Activated B cell treated with CpG ODN at 0.5 μM for 24 hours (primary cell): ENCODE results near the gene REEP5. TPM values are rescaled to one million over a fixed set of nuclear protein-coding genes. Genes with fewer than 3 reads are reported as not detected.

Experiments used
- ATAC-seq: fragments of 200-7000 bp; cut with Tn5 transposase; one replicate; pipeline ENCODE4 v1.10.0; 2021; ENCODE audit warnings: low read depth, mild to moderate bottlenecking, moderate library complexity
- CTCF ChIA-PET: fragments of 350-600 bp; sonication (Branson Sonifier 250); formaldehyde crosslinking; loops from one replicate; lab custom pipeline; 2021; ENCODE audit warnings: antibody characterized with exemption; lab: Charles Lee
- POLR2A ChIA-PET: fragments of 350-600 bp; sonication (Branson Sonifier 250); formaldehyde crosslinking; loops from one replicate; lab custom pipeline; 2021; ENCODE audit warnings: antibody characterized with exemption; lab: Charles Lee
- DNase-seq: peaks from one replicate; pipeline ENCODE4 v3.0.0; 2022
- H3K27ac Mint-ChIP-seq: one replicate; pipeline ENCODE4 v1.8.0; 2020; ENCODE audit warnings: mixed read lengths
- H3K27me3 Mint-ChIP-seq: one replicate; pipeline ENCODE4 v1.8.0; 2021; ENCODE audit warnings: mixed read lengths
- H3K36me3 Mint-ChIP-seq: one replicate; pipeline ENCODE4 v1.8.0; 2021; ENCODE audit warnings: low read depth, mixed read lengths
- H3K4me1 Mint-ChIP-seq: one replicate; pipeline ENCODE4 v1.8.0; 2021; ENCODE audit warnings: mixed read lengths
- H3K4me3 Mint-ChIP-seq: one replicate; pipeline ENCODE4 v1.8.0; 2020; ENCODE audit warnings: mild to moderate bottlenecking, mixed read lengths
- H3K9me3 Mint-ChIP-seq: one replicate; pipeline ENCODE4 v1.8.0; 2020; ENCODE audit warnings: mixed read lengths
- CTCF ChIP-seq: fragments of 200-600 bp; IDR thresholded peaks from one replicate; pipeline ENCODE4 v1.8.0; 2022; ENCODE audit warnings: antibody characterized with exemption, mild to moderate bottlenecking
- intact Hi-C: fragments of 100-400 bp; cut with micrococcal nuclease; formaldehyde crosslinking; loops from one replicate; pipeline ENCODE4 v1.15.1; 2024
- total RNA-seq: library from RNA; stranded (reverse); gene quantifications from 2 replicates; pipeline ENCODE4 v1.2.3, GENCODE V29; 2022

REEP5 gene
- total RNA-seq, 1 donor from 2014 or later: 44.5 TPM

GRCh38 chr5:112933651-112934365, 11.8 kb upstream of the REEP5 start:
- H3K36me3 Mint-ChIP-seq: no peaks in the 10 kb centered on the region
- H3K27ac Mint-ChIP-seq: no peak overlapping the region
- intact Hi-C loops: no loop called here
- H3K4me3 Mint-ChIP-seq: no peak overlapping the region
- DNase-seq: no peak
- CTCF ChIA-PET: no interaction called here
- no peak for ATAC-seq
- H3K4me1 Mint-ChIP-seq: peaks cover 36% of the 10 kb centered on the region
- no peaks in the 10 kb centered on the region for H3K27me3 Mint-ChIP-seq
- no peak for TF ChIP-seq CTCF
- H3K9me3 Mint-ChIP-seq: no peaks in the 10 kb centered on the region
- POLR2A ChIA-PET: interaction anchor here (0.5 to 2.8 kb wide), 4 partner anchors 11 to 532 kb away, joined by 3 to 20 read pairs (median 4); partner anchors contain the start of genes DCP2 and REEP5

GRCh38 chr5:112933105-112933504, 11.1 kb upstream of the REEP5 start:
- no peak for TF ChIP-seq CTCF
- no peaks in the 10 kb centered on the region for H3K9me3 Mint-ChIP-seq
- H3K36me3 Mint-ChIP-seq: no peaks in the 10 kb centered on the region
- ATAC-seq (no peak), DNase-seq (no peak)
- no peak overlapping the region for H3K27ac Mint-ChIP-seq
- H3K27me3 Mint-ChIP-seq: no peaks in the 10 kb centered on the region
- intact Hi-C loops: no loop called here
- peaks cover 43% of the 10 kb centered on the region for H3K4me1 Mint-ChIP-seq
- no peak overlapping the region for H3K4me3 Mint-ChIP-seq
- ChIA-PET CTCF (no interaction called here), POLR2A (interaction anchor here (2.8 kb wide), 1 partner anchor 10 kb away, joined by 20 read pairs; the partner anchor contains the start of gene REEP5)

- intact Hi-C loops: no loop called here
- ChIA-PET POLR2A (interaction anchor here (0.7 kb wide), 1 partner anchor 28 kb away, joined by 3 read pairs; no protein-coding TSS in a partner anchor), CTCF (interaction anchor here (1.2 kb wide), 1 partner anchor 10 kb away, joined by 3 read pairs; the partner anchor contains the start of gene REEP5)
- ATAC-seq (no peak), DNase-seq (no peak)
- Mint-ChIP-seq H3K27me3 (no peaks in the 10 kb centered on the region), H3K9me3 (no peaks in the 10 kb centered on the region), H3K36me3 (no peaks in the 10 kb centered on the region), H3K4me3 (no peak overlapping the region), H3K27ac (peak overlapping the region; percentile 5), H3K4me1 (peaks cover 58% of the 10 kb centered on the region)
- no peak for TF ChIP-seq CTCF
Measured at GRCh38 chr5:112931473-112931872, 9.4 kb upstream of the REEP5 start.

GRCh38 chr5:112930082-112930344, 8.0 kb upstream of the REEP5 start:
- POLR2A ChIA-PET: interaction anchor here (0.6 to 1.3 kb wide), 5 partner anchors 9 to 1417 kb away, joined by 3 to 8 read pairs (median 5); partner anchors contain the start of gene DCP2
- peak; percentile 60 for ATAC-seq
- Mint-ChIP-seq H3K4me1 (peaks cover 68% of the 10 kb centered on the region), H3K9me3 (no peaks in the 10 kb centered on the region), H3K27ac (peak overlapping the region; percentile 89), H3K4me3 (peak overlapping the region; percentile 68), H3K36me3 (no peaks in the 10 kb centered on the region), H3K27me3 (no peaks in the 10 kb centered on the region)
- no peak for TF ChIP-seq CTCF
- CTCF ChIA-PET: no interaction called here
- intact Hi-C loops: loop anchor here (1.0 kb wide), 1 partner anchor 8 kb away; the partner anchor contains the start of gene REEP5
- no peak for DNase-seq

GRCh38 chr5:112929336-112930081, 7.5 kb upstream of the REEP5 start:
- Mint-ChIP-seq H3K4me1 (peaks cover 73% of the 10 kb centered on the region), H3K4me3 (peak overlapping the region; percentile 68), H3K27ac (peak overlapping the region; percentile 92), H3K27me3 (no peaks in the 10 kb centered on the region), H3K9me3 (no peaks in the 10 kb centered on the region), H3K36me3 (no peaks in the 10 kb centered on the region)
- peak; percentile 43 for ATAC-seq
- DNase-seq: no peak
- ChIA-PET CTCF (no interaction called here), POLR2A (interaction anchor here (0.9 to 1.3 kb wide), 4 partner anchors 8 to 47 kb away, joined by 3 to 8 read pairs (median 6); partner anchors contain the start of gene DCP2)
- no peak for TF ChIP-seq CTCF
- intact Hi-C loops: loop anchor here (1.0 to 2.0 kb wide), 2 partner anchors 7 to 409 kb away; partner anchors contain the start of gene REEP5
